PFSK-1 (cell line): ENCODE data around the gene ZNF222.

ENCODE experiments used
- FOXP2 ChIP-seq: optimal IDR thresholded peaks from 2 replicates; pipeline ENCODE3; 2011; ENCODE audit warnings: borderline replicate concordance, control low read depth, inconsistent platforms; ENCODE audit not compliant: insufficient read depth; ENCODE audit errors: extremely low read length, extremely low read depth
- POLR2AphosphoS5 ChIP-seq: IDR thresholded peaks from 2 replicates; pipeline ENCODE4 v1.6.1; 2012; ENCODE audit warnings: low read depth, mild to moderate bottlenecking, control low read depth, low read length, moderate library complexity
- REST ChIP-seq, 2 experiments: IDR thresholded peaks; 2 replicates each; pipeline versions ENCODE4 v1.6.1 to v1.8.0; 2011 to 2012; ENCODE audit warnings: low read depth in 2 of 2, low read length in 2 of 2, control low read depth in 1 of 2, inconsistent platforms in 1 of 2, mild to moderate bottlenecking in 1 of 2, moderate library complexity in 1 of 2; ENCODE audit not compliant: insufficient read depth in 1 of 2
- SIN3A ChIP-seq: IDR thresholded peaks from 2 replicates; pipeline ENCODE4 v1.6.1; 2012; ENCODE audit warnings: mild to moderate bottlenecking, low read length, moderate library complexity, borderline replicate concordance; ENCODE audit not compliant: insufficient read depth
- TAF1 ChIP-seq: IDR thresholded peaks from 2 replicates; pipeline ENCODE4 v1.6.1; 2012; ENCODE audit warnings: low read length, control low read depth, borderline replicate concordance; ENCODE audit not compliant: insufficient read depth

The ZNF222 gene

GRCh38 chr19:44021221-44021620, 4.0 kb upstream of the ZNF222 start:
- TF ChIP-seq TAF1 (no peak), FOXP2 (no peak), POLR2AphosphoS5 (no peak), REST (IDR thresholded peaks at IDR 0.05; ENCODE audit: insufficient read depth in 1 of 2, low read depth in 2 of 2, low read length in 2 of 2) (no peak), SIN3A (no peak)

GRCh38 chr19:44024900-44025216, 321 bp upstream of the ZNF222 start:
- no peak for TF ChIP-seq POLR2AphosphoS5
- no peak for TF ChIP-seq TAF1
- no peak for TF ChIP-seq REST (IDR thresholded peaks at IDR 0.05; ENCODE audit: insufficient read depth in 1 of 2, low read depth in 2 of 2, low read length in 2 of 2)
- no peak for TF ChIP-seq FOXP2
- no peak for TF ChIP-seq SIN3A

GRCh38 chr19:44026622-44027021, 1.4 kb downstream of the ZNF222 start:
- TF ChIP-seq SIN3A = no peak
- TF ChIP-seq POLR2AphosphoS5 = no peak
- TF ChIP-seq REST (IDR thresholded peaks at IDR 0.05; ENCODE audit: insufficient read depth in 1 of 2, low read depth in 2 of 2, low read length in 2 of 2) = no peak
- no peak for TF ChIP-seq TAF1
- no peak for TF ChIP-seq FOXP2

GRCh38 chr19:44032001-44032610, 6.9 kb downstream of the ZNF222 start:
- no peak for TF ChIP-seq SIN3A
- no peak for TF ChIP-seq POLR2AphosphoS5
- no peak for TF ChIP-seq FOXP2
- TF ChIP-seq REST (IDR thresholded peaks at IDR 0.05; ENCODE audit: insufficient read depth in 1 of 2, low read depth in 2 of 2, low read length in 2 of 2) = no peak
- no peak for TF ChIP-seq TAF1

- TF ChIP-seq SIN3A (no peak), TAF1 (no peak), POLR2AphosphoS5 (no peak), FOXP2 (no peak), REST (IDR thresholded peaks at IDR 0.05; ENCODE audit: insufficient read depth in 1 of 2, low read depth in 2 of 2, low read length in 2 of 2) (no peak)
Observed at GRCh38 chr19:44042147-44042546, 17.0 kb downstream of the ZNF222 start.
